ENCODE measurements around the gene DNAJC18.

DNA sequence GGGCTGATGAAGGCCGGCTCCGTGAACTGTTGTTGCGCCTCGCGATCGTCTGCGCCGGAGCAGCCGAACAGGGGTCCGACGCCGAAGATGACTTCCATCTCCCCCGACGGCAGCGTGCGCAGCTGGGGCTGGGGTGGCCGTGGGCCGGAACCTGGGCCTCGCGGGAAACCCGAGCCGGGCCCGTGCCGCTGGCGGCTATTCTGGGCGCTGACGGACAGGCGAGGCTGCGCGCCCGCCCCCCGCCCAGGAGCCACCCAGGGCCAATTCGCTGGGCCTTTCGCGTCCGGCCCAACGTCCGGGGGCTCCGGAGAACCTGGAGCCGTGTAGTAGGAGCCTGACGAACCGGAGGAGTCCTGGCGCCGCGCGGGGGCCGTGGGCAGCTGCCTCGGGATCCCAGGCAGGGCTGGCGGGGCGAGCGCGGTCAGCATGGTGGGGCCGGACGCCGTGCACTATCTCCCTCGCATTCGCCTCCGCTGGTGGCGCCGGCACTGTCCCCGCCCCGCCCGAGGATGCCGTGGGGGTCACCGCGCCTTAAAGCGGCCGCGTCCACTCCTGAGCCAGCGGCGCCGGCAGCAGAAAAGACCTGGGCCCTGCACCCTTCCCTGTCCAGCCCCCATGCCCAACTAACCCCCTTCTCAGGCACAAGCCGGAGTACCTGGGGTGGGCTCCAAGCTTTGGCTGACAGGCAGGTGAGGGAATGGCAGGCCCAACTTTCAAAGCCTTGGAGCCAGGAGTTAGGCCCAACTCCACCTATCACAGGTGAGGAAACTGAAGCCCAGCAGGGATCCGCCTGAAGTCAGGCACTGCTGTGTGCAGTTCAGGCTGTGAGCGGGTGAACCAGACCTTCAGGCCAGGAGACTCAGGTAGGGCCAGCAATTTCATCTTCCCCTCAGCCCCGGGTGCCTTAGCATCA is 44.4 kb downstream of the DNAJC18 start, which contains the start of gene PROB1:
- no peak for TF ChIP-seq RFX5 (IDR thresholded peaks at IDR 0.05; ENCODE audit: borderline replicate concordance, low read depth, low read length)
- TF ChIP-seq YY1 (IDR thresholded peaks at IDR 0.05; ENCODE audit: low read depth, low read length): no peak
- TF ChIP-seq GTF2F1 (IDR thresholded peaks at IDR 0.05; ENCODE audit: borderline replicate concordance, low read depth, low read length): no peak
- TF ChIP-seq CTCF (IDR thresholded peaks at IDR 0.05; ENCODE audit: control extremely low read depth in 1 of 3, insufficient read depth in 1 of 3, low read depth in 1 of 3, low read length in 3 of 3): no peak
- no peak for TF ChIP-seq TCF12 (IDR thresholded peaks at IDR 0.05; ENCODE audit: low read depth, low read length)
- TF ChIP-seq USF2 (IDR thresholded peaks at IDR 0.05; ENCODE audit: low read length): no peak
- no peak for TF ChIP-seq PHF8 (conservative IDR thresholded peaks at IDR 0.05; ENCODE audit: low read depth, low read length)
- TF ChIP-seq FOSL1 (IDR thresholded peaks at IDR 0.05; ENCODE audit: insufficient read depth, low read depth, low read length): no peak
- TF ChIP-seq EZH2 (IDR thresholded peaks at IDR 0.05; ENCODE audit: low read depth, low read length, severe bottlenecking): no peak
- TF ChIP-seq BRCA1 (IDR thresholded peaks at IDR 0.05; ENCODE audit: low read depth, low read length): no peak
- no peak for TF ChIP-seq RNF2 (IDR thresholded peaks at IDR 0.05; ENCODE audit: borderline replicate concordance, low read depth, low read length, missing control alignments, poor library complexity, severe bottlenecking)
- no peak for TF ChIP-seq CEBPB (IDR thresholded peaks at IDR 0.05; ENCODE audit: low read depth, low read length)
